Stimulated activated CD4-positive, alpha-beta T cell treated with anti-CD3 and anti-CD28 coated beads, Interleukin-4, amount 100 ng/mL, for 1 hour (primary cell): ENCODE data around the gene UTP14A.

ENCODE experiments used
- DNase-seq: peaks from one replicate; pipeline ENCODE4 v3.0.0-alpha.2; 2020

The UTP14A gene

GRCh38 chrX:129953334-129953648 lies 47.3 kb downstream of the UTP14A start:
- no peak for DNase-seq

- no peak for DNase-seq
Observed at GRCh38 chrX:129953881-129954280, 47.9 kb downstream of the UTP14A start.

- no peak for DNase-seq
Observed at GRCh38 chrX:129954804-129955203, 48.8 kb downstream of the UTP14A start.

- DNase-seq = no peak
Observed at GRCh38 chrX:129955682-129956081, 49.7 kb downstream of the UTP14A start.

- DNase-seq = no peak
Observed at GRCh38 chrX:129956145-129956544, 50.2 kb downstream of the UTP14A start.

GRCh38 chrX:129956765-129957164 lies 50.8 kb downstream of the UTP14A start:
- DNase-seq = no peak

- DNase-seq = peak; percentile 49
Observed at GRCh38 chrX:129957241-129958082, 51.5 kb downstream of the UTP14A start.

GRCh38 chrX:129958083-129958465 lies 52.1 kb downstream of the UTP14A start:
- no peak for DNase-seq

- no peak for DNase-seq
Observed at GRCh38 chrX:129958814-129959492, 53.0 kb downstream of the UTP14A start.

GRCh38 chrX:129959493-129959832 lies 53.5 kb downstream of the UTP14A start:
- DNase-seq = no peak

GRCh38 chrX:129961180-129962083 lies 55.5 kb downstream of the UTP14A start:
- DNase-seq = peak; percentile 63

GRCh38 chrX:129963729-129964128 lies 57.8 kb downstream of the UTP14A start:
- DNase-seq = no peak

- no peak for DNase-seq
Observed at GRCh38 chrX:129965166-129965565, 59.2 kb downstream of the UTP14A start.

- DNase-seq = no peak
Observed at GRCh38 chrX:129968968-129969367, 63.0 kb downstream of the UTP14A start.

GRCh38 chrX:129976441-129976840 lies 70.5 kb downstream of the UTP14A start:
- DNase-seq = no peak
